HuH-7.5 (cell line): ENCODE results near the gene ARHGAP45.

Experiments used
- DNase-seq: peaks from one replicate; pipeline ENCODE4 v3.0.0; 2011; ENCODE audit warnings: low spot score

The ARHGAP45 gene

GRCh38 chr19:1055028-1055425 lies 11.9 kb upstream of the ARHGAP45 start:
- no peak for DNase-seq

- no peak for DNase-seq
Observed at GRCh38 chr19:1055886-1056620, 10.9 kb upstream of the ARHGAP45 start.

DNA sequence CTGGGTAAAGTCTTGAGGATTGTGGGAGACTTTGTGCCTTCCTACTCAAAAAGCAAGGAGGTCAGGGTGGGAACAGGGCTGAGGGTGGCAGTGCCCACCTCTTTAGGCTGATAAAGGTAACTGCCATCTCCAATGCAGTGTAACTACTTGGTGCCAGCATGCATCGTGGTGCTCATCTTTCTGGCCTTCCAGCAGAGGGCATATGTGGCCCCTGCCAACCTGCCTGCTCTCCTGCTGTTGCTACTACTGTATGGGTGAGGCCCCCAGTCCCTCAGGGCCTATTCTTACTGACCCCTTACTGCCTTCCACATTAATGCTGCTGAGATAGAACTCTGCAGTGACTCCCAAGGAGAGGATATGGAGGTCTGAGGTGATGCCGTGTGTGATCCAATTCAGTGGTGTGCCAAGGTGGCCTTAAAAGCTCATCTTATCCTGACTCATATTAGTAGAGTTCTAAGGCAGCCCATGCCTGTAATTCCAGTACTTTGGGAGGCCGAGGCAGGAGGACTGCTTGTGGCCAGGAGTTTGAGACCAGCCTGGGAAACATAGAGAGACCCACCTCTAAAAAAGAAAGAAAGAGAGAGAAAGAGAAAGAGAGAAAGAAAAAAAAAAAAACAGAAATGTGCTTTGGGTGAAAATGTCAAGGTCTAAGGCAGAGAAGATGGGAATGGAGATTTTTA lies 9.7 kb upstream of the ARHGAP45 start:
- no peak for DNase-seq

DNA sequence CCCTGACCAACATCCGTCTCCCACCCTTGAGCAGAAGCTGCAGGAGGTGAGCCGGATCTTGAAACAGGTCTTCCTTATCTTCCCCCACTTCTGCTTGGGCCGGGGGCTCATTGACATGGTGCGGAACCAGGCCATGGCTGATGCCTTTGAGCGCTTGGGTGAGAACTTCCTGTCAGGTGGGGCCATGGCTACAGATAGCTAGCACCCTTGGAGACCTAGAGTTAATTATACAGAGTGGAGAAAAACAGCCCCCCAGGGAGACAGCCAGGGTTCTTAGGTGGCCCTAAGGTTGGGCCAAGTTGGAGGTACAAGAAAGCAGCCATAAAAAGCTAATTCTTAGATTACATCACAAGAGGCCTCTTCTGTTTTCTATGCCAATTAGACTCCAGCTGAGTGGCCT lies 8.9 kb upstream of the ARHGAP45 start:
- DNase-seq = no peak

- DNase-seq = no peak
Observed at GRCh38 chr19:1060689-1061088, 6.3 kb upstream of the ARHGAP45 start.

DNA sequence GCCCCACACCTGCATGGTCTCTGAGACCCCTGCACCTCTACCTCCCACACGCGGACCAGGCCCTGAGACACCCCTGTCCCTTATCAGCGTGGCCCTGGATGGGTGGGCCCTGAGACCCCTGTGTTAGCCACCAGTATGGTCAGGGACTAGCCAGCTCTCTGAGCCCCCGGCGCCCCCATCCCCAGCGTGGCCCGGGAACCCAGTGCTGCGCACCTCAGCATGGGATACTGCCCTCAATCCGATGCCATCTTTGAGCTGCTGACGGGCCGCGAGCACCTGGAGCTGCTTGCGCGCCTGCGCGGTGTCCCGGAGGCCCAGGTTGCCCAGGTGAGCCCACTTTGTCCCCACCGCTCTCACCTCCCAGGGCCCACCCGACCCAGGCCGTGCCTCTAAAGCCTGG lies 5.0 kb upstream of the ARHGAP45 start:
- no peak for DNase-seq

- no peak for DNase-seq
Observed at GRCh38 chr19:1062387-1063029, 4.5 kb upstream of the ARHGAP45 start.

DNA sequence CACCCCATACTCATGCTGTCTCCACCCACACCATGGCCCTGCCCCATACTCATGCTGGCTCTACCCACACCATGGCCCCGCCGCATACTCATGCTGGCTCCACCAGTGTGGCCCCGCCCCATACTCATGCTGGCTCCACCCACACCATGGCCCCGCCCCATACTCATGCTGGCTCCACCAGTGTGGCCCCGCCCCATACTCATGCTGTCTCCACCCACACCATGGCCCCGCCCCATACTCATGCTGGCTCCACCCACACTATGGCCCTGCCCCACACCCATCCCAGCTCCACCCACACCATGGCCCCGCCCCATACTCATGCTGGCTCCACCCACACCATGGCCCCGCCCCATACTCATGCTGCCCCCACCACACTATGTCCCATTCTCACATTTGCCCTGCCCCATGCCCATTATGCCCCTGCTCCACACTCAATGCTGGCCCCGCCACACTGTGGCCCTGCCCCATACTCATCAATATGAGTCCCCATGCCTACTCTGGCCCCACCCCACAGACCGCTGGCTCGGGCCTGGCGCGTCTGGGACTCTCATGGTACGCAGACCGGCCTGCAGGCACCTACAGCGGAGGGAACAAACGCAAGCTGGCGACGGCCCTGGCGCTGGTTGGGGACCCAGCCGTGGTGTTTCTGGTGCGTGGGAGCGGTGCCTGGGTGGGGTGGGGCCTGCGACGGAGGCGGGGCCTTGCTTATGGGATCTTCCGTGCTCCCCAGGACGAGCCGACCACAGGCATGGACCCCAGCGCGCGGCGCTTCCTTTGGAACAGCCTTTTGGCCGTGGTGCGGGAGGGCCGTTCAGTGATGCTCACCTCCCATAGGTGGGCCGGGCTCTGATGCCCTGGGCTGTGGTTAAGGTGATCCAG lies 3.7 kb upstream of the ARHGAP45 start:
- no peak for DNase-seq

- no peak for DNase-seq
Observed at GRCh38 chr19:1063909-1064660, 2.9 kb upstream of the ARHGAP45 start.

GRCh38 chr19:1064661-1065605 lies 2.0 kb upstream of the ARHGAP45 start:
- peak; percentile 96 for DNase-seq

GRCh38 chr19:1065606-1066109 lies 1.3 kb upstream of the ARHGAP45 start:
- DNase-seq = peak; percentile 83

GRCh38 chr19:1066251-1066747 lies 668 bp upstream of the ARHGAP45 start:
- DNase-seq = peak; percentile 77

DNA sequence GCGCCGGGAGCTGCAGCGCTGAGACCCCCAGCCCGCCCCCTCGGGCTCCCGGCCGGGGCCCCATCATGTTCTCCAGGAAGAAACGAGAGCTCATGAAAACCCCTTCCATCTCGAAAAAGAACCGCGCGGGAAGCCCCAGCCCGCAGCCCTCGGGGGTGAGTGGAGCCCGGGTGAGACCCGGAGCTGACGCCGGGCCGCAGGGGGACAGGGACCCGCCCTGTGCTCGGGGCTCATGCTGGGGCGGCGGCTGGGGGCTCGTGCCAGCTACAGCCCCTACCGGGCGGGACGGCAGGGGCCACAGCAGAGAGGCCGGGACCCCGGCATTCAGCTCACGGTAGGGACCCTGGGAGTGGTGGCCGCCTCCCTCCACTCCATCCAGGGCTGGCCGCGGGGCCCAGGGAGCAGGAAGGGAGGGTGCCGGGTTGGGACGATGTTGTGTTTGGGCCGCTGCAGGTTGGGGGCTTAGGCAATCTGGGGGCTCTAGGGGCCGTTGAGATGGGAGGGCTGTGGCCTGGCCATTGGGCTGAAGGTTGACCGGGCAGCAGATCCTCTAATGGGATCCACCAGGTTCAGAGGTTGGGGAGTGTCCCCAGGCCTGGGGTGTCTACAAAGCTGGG lies 482 bp downstream of the ARHGAP45 start:
- DNase-seq = no peak

- no peak for DNase-seq
Observed at GRCh38 chr19:1068009-1069001, 1.3 kb downstream of the ARHGAP45 start.

DNA sequence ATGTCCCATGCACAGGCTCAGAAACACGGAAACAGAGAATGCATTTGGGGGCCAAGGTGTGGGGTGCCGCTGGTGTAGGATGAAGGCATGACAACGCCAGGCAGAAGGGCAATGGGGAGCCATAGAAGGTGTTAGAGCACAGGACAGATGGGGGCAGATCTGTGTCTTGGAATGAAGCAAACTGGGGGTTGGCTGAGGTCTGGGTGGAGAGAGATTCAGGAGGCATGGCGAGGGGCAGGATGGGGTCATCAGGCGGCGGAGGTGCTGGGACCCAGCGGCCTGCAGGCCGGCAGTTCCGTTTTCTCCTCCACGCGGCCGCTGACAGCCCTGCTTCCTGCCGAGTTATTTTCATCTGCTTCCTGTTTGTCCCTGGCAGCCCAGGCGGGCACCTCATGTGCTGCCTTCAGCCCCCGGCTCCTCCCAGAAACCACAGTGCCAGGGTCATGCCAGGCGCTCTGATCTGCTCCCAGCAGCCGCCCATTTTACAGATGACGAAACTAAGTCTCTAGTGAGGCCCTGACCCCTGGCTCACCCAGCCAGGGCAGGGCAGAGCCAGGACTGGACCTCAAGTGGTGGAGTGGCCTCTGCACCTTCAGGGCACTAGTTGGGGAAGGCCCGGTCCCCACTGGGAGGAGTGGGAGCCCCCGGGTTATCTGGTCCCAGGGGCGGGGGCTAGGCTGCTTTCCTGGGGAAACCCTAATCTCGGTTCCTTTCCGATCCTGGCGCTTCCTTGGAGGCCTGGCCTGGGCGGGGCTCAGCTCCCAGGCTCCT lies 2.2 kb downstream of the ARHGAP45 start:
- no peak for DNase-seq

GRCh38 chr19:1070576-1070930 lies 3.6 kb downstream of the ARHGAP45 start:
- DNase-seq = no peak

DNA sequence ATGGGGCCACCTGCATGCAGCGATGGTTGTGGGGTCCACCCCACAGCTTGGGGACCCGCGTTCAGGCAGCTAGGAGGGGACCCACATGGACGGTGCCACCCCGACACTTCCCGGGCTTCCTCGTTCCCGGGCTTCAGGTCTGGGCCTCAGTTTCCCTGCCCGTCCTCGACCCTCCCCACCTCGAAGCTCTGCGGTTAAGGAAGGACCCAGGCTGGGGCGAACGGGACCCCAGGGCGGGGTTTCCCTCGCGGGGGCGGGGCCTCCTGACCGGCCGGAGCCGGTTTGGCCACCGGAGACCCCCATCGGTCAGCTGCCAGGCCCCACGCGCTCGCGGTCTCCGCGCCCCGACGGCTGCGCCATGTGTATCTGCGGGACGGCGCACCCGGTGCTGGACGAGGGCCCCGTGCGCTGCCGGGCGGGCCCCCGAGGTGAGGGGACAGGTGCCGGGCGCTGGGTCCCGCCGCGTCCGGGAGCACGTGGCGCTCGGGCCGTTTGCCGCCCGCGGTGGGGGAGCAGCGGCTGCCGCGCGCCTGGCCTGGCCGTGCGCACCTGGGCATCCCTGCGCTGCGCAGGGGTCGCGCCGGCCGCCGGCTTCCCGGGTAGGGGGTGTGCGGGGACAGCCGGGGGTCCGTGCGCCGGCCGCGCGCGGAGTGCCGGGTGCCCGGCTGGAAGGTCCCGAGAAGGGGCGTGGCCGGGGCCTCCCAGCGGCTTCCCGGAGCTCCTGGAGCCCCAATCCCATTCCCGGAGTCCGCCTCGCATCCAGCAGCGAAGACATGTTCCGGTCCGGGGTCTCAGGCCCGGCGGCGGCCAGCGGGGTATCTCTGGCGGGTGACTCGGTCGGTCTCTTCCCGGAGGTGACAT lies 4.2 kb downstream of the ARHGAP45 start:
- no peak for DNase-seq
